ENCODE results near the gene SPON2. TPM values are rescaled to one million over a fixed set of nuclear protein-coding genes. Genes with fewer than 3 reads are reported as not detected.

SPON2 gene
- total RNA-seq, 1 experiment from 2014 or later: 6.6 TPM

DNA sequence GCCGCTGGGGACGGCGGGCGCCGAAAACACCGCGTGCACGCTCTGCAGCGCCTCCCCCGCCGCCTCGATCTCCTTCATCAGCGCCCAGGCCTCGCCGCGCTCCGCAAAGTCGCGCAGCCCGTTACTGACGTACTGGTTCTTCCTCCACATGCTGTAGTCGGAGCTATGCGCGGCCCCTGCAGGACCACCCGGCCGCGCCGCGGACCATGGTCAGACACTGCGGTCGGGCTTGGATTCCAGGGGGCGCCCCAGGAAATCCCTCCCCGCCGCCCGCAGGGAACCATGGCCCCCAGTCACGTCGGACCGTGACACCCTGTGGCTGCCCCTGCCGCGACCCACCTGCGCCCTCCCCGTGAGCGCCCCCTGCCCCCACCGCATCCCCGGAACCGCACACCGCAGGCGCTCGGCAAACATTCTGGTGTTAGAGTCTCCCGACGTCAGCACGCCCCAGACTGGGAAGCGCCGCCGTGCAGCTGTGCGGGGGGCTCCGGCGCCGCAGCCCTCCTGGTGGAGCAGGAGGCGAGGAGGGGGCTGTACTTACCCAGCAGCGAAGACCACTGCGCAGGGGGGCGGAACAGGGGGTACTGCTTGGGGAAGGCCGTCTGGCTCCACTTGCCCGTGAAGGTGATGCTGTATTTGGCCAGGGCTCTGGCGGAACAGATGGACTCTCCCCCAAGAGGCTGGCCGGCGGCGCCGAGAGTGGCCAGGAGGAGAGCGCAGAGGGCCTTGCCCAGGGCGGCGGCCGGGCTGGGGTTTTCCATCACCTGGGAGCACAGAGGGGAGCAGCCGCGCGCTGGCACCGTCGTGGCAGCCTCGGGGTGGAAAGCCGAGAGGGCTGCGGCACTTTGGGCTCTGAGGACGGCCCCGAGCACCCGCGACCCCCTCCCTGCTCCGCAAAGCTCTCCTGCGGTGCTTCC, 814 bp downstream of the SPON2 start (continued):
- TF ChIP-seq, protein P1, sequence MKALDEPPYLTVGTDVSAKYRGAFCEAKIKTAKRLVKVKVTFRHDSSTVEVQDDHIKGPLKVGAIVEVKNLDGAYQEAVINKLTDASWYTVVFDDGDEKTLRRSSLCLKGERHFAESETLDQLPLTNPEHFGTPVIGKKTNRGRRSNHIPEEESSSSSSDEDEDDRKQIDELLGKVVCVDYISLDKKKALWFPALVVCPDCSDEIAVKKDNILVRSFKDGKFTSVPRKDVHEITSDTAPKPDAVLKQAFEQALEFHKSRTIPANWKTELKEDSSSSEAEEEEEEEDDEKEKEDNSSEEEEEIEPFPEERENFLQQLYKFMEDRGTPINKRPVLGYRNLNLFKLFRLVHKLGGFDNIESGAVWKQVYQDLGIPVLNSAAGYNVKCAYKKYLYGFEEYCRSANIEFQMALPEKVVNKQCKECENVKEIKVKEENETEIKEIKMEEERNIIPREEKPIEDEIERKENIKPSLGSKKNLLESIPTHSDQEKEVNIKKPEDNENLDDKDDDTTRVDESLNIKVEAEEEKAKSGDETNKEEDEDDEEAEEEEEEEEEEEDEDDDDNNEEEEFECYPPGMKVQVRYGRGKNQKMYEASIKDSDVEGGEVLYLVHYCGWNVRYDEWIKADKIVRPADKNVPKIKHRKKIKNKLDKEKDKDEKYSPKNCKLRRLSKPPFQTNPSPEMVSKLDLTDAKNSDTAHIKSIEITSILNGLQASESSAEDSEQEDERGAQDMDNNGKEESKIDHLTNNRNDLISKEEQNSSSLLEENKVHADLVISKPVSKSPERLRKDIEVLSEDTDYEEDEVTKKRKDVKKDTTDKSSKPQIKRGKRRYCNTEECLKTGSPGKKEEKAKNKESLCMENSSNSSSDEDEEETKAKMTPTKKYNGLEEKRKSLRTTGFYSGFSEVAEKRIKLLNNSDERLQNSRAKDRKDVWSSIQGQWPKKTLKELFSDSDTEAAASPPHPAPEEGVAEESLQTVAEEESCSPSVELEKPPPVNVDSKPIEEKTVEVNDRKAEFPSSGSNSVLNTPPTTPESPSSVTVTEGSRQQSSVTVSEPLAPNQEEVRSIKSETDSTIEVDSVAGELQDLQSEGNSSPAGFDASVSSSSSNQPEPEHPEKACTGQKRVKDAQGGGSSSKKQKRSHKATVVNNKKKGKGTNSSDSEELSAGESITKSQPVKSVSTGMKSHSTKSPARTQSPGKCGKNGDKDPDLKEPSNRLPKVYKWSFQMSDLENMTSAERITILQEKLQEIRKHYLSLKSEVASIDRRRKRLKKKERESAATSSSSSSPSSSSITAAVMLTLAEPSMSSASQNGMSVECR (CRISPR knock-in tag; IDR thresholded peaks at IDR 0.05; ENCODE audit: borderline replicate concordance): no peak
- TF ChIP-seq NR3C1 (CRISPR knock-in tag; conservative IDR thresholded peaks at IDR 0.05; ENCODE audit: low read depth) (no peak), IRF2 (CRISPR knock-in tag; IDR thresholded peaks at IDR 0.05; ENCODE audit: borderline replicate concordance, low read depth) (no peak), KAT7 (CRISPR knock-in tag; IDR thresholded peaks at IDR 0.05; ENCODE audit: borderline replicate concordance) (no peak), MXD4 (CRISPR knock-in tag; IDR thresholded peaks at IDR 0.05; ENCODE audit: borderline replicate concordance) (no peak)
- TF ChIP-seq, protein P2, sequence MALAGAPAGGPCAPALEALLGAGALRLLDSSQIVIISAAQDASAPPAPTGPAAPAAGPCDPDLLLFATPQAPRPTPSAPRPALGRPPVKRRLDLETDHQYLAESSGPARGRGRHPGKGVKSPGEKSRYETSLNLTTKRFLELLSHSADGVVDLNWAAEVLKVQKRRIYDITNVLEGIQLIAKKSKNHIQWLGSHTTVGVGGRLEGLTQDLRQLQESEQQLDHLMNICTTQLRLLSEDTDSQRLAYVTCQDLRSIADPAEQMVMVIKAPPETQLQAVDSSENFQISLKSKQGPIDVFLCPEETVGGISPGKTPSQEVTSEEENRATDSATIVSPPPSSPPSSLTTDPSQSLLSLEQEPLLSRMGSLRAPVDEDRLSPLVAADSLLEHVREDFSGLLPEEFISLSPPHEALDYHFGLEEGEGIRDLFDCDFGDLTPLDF (CRISPR knock-in tag; IDR thresholded peaks at IDR 0.05): no peak
- TF ChIP-seq, protein P3, sequence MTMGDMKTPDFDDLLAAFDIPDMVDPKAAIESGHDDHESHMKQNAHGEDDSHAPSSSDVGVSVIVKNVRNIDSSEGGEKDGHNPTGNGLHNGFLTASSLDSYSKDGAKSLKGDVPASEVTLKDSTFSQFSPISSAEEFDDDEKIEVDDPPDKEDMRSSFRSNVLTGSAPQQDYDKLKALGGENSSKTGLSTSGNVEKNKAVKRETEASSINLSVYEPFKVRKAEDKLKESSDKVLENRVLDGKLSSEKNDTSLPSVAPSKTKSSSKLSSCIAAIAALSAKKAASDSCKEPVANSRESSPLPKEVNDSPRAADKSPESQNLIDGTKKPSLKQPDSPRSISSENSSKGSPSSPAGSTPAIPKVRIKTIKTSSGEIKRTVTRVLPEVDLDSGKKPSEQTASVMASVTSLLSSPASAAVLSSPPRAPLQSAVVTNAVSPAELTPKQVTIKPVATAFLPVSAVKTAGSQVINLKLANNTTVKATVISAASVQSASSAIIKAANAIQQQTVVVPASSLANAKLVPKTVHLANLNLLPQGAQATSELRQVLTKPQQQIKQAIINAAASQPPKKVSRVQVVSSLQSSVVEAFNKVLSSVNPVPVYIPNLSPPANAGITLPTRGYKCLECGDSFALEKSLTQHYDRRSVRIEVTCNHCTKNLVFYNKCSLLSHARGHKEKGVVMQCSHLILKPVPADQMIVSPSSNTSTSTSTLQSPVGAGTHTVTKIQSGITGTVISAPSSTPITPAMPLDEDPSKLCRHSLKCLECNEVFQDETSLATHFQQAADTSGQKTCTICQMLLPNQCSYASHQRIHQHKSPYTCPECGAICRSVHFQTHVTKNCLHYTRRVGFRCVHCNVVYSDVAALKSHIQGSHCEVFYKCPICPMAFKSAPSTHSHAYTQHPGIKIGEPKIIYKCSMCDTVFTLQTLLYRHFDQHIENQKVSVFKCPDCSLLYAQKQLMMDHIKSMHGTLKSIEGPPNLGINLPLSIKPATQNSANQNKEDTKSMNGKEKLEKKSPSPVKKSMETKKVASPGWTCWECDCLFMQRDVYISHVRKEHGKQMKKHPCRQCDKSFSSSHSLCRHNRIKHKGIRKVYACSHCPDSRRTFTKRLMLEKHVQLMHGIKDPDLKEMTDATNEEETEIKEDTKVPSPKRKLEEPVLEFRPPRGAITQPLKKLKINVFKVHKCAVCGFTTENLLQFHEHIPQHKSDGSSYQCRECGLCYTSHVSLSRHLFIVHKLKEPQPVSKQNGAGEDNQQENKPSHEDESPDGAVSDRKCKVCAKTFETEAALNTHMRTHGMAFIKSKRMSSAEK (CRISPR knock-in tag; IDR thresholded peaks at IDR 0.05; ENCODE audit: borderline replicate concordance): no peak
- TF ChIP-seq, protein P4, sequence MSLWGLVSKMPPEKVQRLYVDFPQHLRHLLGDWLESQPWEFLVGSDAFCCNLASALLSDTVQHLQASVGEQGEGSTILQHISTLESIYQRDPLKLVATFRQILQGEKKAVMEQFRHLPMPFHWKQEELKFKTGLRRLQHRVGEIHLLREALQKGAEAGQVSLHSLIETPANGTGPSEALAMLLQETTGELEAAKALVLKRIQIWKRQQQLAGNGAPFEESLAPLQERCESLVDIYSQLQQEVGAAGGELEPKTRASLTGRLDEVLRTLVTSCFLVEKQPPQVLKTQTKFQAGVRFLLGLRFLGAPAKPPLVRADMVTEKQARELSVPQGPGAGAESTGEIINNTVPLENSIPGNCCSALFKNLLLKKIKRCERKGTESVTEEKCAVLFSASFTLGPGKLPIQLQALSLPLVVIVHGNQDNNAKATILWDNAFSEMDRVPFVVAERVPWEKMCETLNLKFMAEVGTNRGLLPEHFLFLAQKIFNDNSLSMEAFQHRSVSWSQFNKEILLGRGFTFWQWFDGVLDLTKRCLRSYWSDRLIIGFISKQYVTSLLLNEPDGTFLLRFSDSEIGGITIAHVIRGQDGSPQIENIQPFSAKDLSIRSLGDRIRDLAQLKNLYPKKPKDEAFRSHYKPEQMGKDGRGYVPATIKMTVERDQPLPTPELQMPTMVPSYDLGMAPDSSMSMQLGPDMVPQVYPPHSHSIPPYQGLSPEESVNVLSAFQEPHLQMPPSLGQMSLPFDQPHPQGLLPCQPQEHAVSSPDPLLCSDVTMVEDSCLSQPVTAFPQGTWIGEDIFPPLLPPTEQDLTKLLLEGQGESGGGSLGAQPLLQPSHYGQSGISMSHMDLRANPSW (CRISPR knock-in tag; conservative IDR thresholded peaks at IDR 0.05; ENCODE audit: low read depth): no peak
- TF ChIP-seq, protein P5, sequence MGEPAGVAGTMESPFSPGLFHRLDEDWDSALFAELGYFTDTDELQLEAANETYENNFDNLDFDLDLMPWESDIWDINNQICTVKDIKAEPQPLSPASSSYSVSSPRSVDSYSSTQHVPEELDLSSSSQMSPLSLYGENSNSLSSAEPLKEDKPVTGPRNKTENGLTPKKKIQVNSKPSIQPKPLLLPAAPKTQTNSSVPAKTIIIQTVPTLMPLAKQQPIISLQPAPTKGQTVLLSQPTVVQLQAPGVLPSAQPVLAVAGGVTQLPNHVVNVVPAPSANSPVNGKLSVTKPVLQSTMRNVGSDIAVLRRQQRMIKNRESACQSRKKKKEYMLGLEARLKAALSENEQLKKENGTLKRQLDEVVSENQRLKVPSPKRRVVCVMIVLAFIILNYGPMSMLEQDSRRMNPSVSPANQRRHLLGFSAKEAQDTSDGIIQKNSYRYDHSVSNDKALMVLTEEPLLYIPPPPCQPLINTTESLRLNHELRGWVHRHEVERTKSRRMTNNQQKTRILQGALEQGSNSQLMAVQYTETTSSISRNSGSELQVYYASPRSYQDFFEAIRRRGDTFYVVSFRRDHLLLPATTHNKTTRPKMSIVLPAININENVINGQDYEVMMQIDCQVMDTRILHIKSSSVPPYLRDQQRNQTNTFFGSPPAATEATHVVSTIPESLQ (CRISPR knock-in tag; IDR thresholded peaks at IDR 0.05): no peak
